Fibroblast of skin of back (primary cell): ENCODE measurements around the gene CDK9.
A peak's percentile ranks its signal among the peaks of the same experiment; 100 is the strongest.
"Not testable (repeated sequence)": the region's sequence is repeated elsewhere in the genome, so short reads cannot be mapped to it uniquely, and the experiment has no call there.

Experiments used
- DNase-seq: peaks from one replicate; pipeline ENCODE4 v3.0.0-alpha.2; 2013

The CDK9 gene

GRCh38 chr9:127826253-127826913 lies 40.5 kb downstream of the CDK9 start:
- DNase-seq: no peak

GRCh38 chr9:127828262-127829031 lies 42.6 kb downstream of the CDK9 start:
- DNase-seq: peak; percentile 71

- no peak for DNase-seq
Observed at GRCh38 chr9:127829205-127829906, 43.5 kb downstream of the CDK9 start.

- no peak for DNase-seq
Observed at GRCh38 chr9:127832248-127832647, 46.4 kb downstream of the CDK9 start.

GRCh38 chr9:127833555-127833954 lies 47.7 kb downstream of the CDK9 start:
- no peak for DNase-seq

GRCh38 chr9:127835991-127836516 lies 50.2 kb downstream of the CDK9 start:
- DNase-seq: peak; percentile 72

GRCh38 chr9:127836561-127836960 lies 50.7 kb downstream of the CDK9 start:
- DNase-seq: not testable (repeated sequence)

- no peak for DNase-seq
Observed at GRCh38 chr9:127837346-127837745, 51.5 kb downstream of the CDK9 start.

- peak; percentile 85 for DNase-seq
Observed at GRCh38 chr9:127838375-127839078, 52.7 kb downstream of the CDK9 start.
